PFSK-1 (cell line): ENCODE results near the gene CS.

ENCODE experiments used
- POLR2AphosphoS5 ChIP-seq: IDR thresholded peaks from 2 replicates; pipeline ENCODE4 v1.6.1; 2012; ENCODE audit warnings: low read depth, mild to moderate bottlenecking, control low read depth, low read length, moderate library complexity
- REST ChIP-seq, 2 experiments: IDR thresholded peaks; 2 replicates each; pipeline versions ENCODE4 v1.6.1 to v1.8.0; 2011 to 2012; ENCODE audit warnings: low read depth in 2 of 2, low read length in 2 of 2, control low read depth in 1 of 2, inconsistent platforms in 1 of 2, mild to moderate bottlenecking in 1 of 2, moderate library complexity in 1 of 2; ENCODE audit not compliant: insufficient read depth in 1 of 2

GRCh38 chr12:56241424-56242303 lies 58.5 kb downstream of the CS start:
- no peak for TF ChIP-seq POLR2AphosphoS5
- no peak for TF ChIP-seq REST (IDR thresholded peaks at IDR 0.05; ENCODE audit: insufficient read depth in 1 of 2, low read depth in 2 of 2, low read length in 2 of 2)
